Measurements from ENCODE around the gene DIS3L2. TPM values are rescaled to one million over a fixed set of nuclear protein-coding genes. Genes with fewer than 3 reads are reported as not detected.
A peak's percentile ranks its signal among the peaks of the same experiment; 100 is the strongest.
"Not testable (repeated sequence)": the region's sequence is repeated elsewhere in the genome, so short reads cannot be mapped to it uniquely, and the experiment has no call there.

The DIS3L2 gene
- total and polyA plus RNA-seq, 12 donors = 20.0 to 54.7 (median 30.5) TPM

DNA sequence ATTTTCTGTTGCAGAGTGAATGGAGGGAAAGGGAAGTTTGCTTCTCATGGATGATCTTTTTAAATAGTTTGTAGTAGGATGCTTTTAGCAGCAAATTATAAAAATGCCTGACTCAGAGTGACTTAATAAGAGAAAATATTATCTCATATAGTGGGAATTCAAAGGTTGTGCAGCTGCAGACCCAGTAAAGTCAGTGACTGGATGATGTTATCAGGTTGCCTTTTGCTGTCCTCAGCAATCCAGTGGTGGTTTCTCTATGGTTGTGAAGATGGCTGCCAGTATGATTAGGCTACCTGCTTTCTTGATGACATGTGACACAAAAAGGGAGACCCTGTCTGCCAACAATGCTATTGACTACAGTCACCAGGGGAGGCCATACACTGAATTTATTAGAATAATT, 184.8 kb downstream of the DIS3L2 start:
- H3K9me3 ChIP-seq (replicated peaks in 1 of 3) = no peaks in the 10 kb centered on the region
- TF ChIP-seq POLR2A (IDR thresholded peaks at IDR 0.05) = no peak

DNA sequence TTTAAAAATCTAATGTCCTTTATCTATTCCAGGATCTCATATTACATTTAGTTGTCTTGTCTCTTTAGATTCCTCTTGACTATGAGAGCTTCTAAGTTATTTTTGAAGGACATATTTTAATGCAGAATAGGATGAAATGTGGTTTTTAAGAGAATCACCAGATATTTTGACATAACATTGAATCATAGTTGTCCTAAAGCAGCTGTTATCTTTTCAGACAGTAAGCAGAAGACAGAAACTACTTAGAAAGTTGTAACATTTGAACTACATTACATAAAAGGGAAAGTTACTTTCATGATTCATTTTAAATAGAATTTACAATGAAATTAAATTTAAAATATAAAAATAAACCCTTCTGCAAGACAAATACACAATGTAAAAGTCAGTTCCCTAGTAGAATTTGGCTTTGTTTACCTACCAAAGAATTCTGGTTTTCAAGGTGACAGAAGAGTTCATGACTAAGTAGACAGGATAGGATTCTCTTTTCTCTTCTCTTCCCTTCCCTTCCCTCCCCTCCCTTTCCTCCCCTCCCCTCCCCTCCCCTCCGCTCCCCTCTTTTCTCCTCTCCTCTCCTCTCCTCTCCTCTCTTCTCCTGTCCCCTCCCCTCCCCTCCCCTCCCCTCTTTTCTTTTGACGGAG, 186.0 kb downstream of the DIS3L2 start:
- Histone ChIP-seq H3K36me3 (replicated peaks in 1 of 2) (no peaks in the 10 kb centered on the region), H3K27ac (no peak overlapping the region), H3K4me1 (replicated peaks in 1 of 2) (no peaks in the 10 kb centered on the region), H3K4me3 (no peak overlapping the region), H3K27me3 (no peaks in the 10 kb centered on the region), H3K9me3 (replicated peaks in 1 of 3) (no peaks in the 10 kb centered on the region)
- WGBS, 4 donors = 92 to 98% (median 97%) methylated on average over 2 of the region's 2 CpGs
- intact Hi-C loops (cut with DNase I) = loop anchor here in 1 of 2 donors (10.0 kb wide), 1 partner anchor 177 kb away; no protein-coding TSS in a partner anchor
- no peak for DNase-seq
- no peak for TF ChIP-seq POLR2A (IDR thresholded peaks at IDR 0.05)
- TF ChIP-seq, protein P1, sequence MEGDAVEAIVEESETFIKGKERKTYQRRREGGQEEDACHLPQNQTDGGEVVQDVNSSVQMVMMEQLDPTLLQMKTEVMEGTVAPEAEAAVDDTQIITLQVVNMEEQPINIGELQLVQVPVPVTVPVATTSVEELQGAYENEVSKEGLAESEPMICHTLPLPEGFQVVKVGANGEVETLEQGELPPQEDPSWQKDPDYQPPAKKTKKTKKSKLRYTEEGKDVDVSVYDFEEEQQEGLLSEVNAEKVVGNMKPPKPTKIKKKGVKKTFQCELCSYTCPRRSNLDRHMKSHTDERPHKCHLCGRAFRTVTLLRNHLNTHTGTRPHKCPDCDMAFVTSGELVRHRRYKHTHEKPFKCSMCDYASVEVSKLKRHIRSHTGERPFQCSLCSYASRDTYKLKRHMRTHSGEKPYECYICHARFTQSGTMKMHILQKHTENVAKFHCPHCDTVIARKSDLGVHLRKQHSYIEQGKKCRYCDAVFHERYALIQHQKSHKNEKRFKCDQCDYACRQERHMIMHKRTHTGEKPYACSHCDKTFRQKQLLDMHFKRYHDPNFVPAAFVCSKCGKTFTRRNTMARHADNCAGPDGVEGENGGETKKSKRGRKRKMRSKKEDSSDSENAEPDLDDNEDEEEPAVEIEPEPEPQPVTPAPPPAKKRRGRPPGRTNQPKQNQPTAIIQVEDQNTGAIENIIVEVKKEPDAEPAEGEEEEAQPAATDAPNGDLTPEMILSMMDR (IDR thresholded peaks at IDR 0.05) = no peak

More for the DNA sequence above, 184.8 kb downstream of the DIS3L2 start:
- Histone ChIP-seq H3K4me1 (replicated peaks in 1 of 2) (no peaks in the 10 kb centered on the region), H3K36me3 (replicated peaks in 1 of 2) (no peaks in the 10 kb centered on the region), H3K27ac (no peak overlapping the region), H3K4me3 (no peak overlapping the region), H3K27me3 (no peaks in the 10 kb centered on the region)
- DNase-seq = no peak
- intact Hi-C loops (cut with DNase I) = loop anchor here in 1 of 2 donors (10.0 kb wide), 1 partner anchor 179 kb away; no protein-coding TSS in a partner anchor

DNA sequence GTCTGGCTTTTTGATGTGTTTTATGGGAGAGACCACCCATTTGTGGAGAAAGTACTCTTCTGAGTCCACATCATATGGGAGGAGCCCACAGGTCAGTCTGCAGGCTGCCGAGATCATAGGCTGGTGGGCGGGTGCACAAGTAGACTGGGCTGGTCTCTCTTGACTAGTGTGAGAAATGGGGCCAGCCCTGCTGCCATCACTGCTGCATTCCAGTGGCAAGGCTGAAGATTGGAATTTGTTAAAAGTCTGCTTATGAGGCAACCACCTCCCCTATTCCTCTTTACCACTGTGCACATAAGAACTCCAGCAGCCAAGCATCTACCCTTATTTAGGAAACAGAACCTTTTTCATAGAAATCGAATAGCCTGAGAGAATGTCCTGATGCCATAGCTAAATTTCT, 200.7 kb downstream of the DIS3L2 start:
- intact Hi-C loops (cut with DNase I) = no loop called here
- no peak overlapping the region for H3K4me3 ChIP-seq
- H3K9me3 ChIP-seq (replicated peaks in 1 of 3) = no peaks in the 10 kb centered on the region
- H3K27me3 ChIP-seq = no peaks in the 10 kb centered on the region
- peaks cover 0 to 13% of the 10 kb centered on the region in 2 donors for H3K36me3 ChIP-seq (replicated peaks in 1 of 2)
- 98 to 100% (median 98%) methylated on average over 3 of the region's 3 CpGs for WGBS, 4 donors
- no peaks in the 10 kb centered on the region for H3K4me1 ChIP-seq (replicated peaks in 1 of 2)
- no peak overlapping the region for H3K27ac ChIP-seq
- no peak for TF ChIP-seq POLR2A (IDR thresholded peaks at IDR 0.05)
- TF ChIP-seq, protein P1 (IDR thresholded peaks at IDR 0.05) = no peak
- no peak for DNase-seq

DNA sequence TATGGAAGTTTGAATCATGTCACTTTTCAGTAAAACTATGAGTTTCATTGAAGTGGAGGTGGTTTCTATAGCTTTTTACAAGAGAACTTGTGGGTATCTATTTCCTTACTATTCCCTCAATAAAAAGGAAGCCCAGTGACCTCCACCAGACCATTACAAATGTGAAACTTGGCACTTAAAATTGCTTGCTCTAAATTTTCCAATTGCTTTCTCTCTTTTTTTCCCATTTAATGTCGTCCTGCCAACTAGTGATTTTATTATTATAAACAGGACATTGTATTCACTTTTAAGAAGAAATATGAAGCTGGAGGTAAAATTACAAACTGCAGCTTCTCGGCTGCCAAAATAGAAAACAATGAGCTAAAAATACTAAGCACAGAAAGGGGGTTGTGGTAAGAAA, 208.9 kb downstream of the DIS3L2 start:
- no peaks in the 10 kb centered on the region for H3K9me3 ChIP-seq (replicated peaks in 1 of 3)
- TF ChIP-seq POLR2A (IDR thresholded peaks at IDR 0.05) = no peak
- TF ChIP-seq, protein P1 (IDR thresholded peaks at IDR 0.05) = no peak
- peak overlapping the region in 2 of 5 donors; percentile 17 to 18 for H3K27ac ChIP-seq
- H3K4me1 ChIP-seq (replicated peaks in 1 of 2) = peaks cover 0 to 15% of the 10 kb centered on the region in 2 donors
- no peaks in the 10 kb centered on the region for H3K36me3 ChIP-seq (replicated peaks in 1 of 2)
- no peak for DNase-seq
- WGBS, 4 donors = 10 to 25% (median 14%) methylated on average over 2 of the region's 2 CpGs
- intact Hi-C loops (cut with DNase I) = no loop called here
- H3K4me3 ChIP-seq = no peak overlapping the region
- H3K27me3 ChIP-seq = no peaks in the 10 kb centered on the region

DNA sequence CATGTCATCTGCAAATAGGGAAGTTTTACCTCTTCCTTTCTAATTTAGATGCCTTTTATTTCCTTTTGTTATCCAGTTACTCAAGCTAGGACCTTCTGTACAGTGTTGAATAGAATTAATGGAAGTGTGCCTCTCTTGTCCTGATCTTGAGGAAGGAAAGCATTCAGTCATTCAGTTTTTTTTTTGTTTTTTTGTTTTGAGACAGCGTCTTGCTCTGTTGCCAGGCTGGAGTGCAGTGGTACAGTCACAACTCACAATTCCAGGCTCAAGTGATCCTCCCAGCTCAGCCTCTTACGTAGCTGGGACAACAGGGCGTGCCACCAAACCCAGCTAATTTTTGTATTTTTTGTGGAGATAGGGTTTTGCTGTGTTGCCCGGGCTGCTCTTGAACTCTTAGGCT, 213.1 kb downstream of the DIS3L2 start:
- Histone ChIP-seq H3K36me3 (replicated peaks in 1 of 2) (no peaks in the 10 kb centered on the region), H3K9me3 (replicated peaks in 1 of 3) (no peaks in the 10 kb centered on the region), H3K4me1 (replicated peaks in 1 of 2) (peaks cover 0 to 15% of the 10 kb centered on the region in 2 donors), H3K27ac (peak overlapping the region in 1 of 5 donors; percentile 57), H3K4me3 (no peak overlapping the region), H3K27me3 (no peaks in the 10 kb centered on the region)
- intact Hi-C loops (cut with DNase I) = no loop called here
- WGBS, 4 donors = 80 to 94% (median 90%) methylated on average over 4 of the region's 4 CpGs
- DNase-seq = peak in 1 of 7 donors; percentile 16
- TF ChIP-seq, protein P1 (IDR thresholded peaks at IDR 0.05) = no peak
- no peak for TF ChIP-seq POLR2A (IDR thresholded peaks at IDR 0.05)

DNA sequence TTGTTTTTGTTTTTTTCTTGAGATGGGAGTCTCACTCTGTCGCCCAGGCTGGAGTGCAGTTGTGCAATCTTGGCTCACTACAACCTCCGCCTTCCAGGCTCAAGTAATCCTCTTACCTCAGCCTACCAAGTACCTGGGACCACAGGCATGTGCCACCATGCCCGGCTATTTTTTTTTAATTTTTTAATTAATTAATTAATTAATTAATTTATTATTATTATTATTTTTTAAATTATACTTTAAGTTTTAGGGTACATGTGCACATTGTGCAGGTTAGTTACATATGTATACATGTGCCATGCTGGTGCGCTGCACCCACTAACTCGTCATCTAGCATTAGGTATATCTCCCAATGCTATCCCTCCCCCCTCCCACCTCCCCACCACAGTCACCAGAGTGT, 215.1 kb downstream of the DIS3L2 start:
- H3K27ac ChIP-seq; H3K4me3 ChIP-seq; DNase-seq; intact Hi-C loops (cut with DNase I); H3K9me3 ChIP-seq (replicated peaks in 1 of 3); H3K36me3 ChIP-seq (replicated peaks in 1 of 2); H3K4me1 ChIP-seq (replicated peaks in 1 of 2); H3K27me3 ChIP-seq: not testable (repeated sequence)
- 96 to 100% (median 97%) methylated on average over 3 to 5 of the region's 5 CpGs for WGBS, 4 donors
